GM18502 (cell line): Measurements from ENCODE around the gene MARCHF3.
A peak's percentile ranks its signal among the peaks of the same experiment; 100 is the strongest.

Source experiments
- ATAC-seq: cut with Tn5 transposase; IDR thresholded peaks from one replicate; pipeline ENCODE4 v1.9.1; 2021; ENCODE audit warnings: mild to moderate bottlenecking; ENCODE audit not compliant: unreplicated experiment, poor library complexity

The MARCHF3 gene

DNA sequence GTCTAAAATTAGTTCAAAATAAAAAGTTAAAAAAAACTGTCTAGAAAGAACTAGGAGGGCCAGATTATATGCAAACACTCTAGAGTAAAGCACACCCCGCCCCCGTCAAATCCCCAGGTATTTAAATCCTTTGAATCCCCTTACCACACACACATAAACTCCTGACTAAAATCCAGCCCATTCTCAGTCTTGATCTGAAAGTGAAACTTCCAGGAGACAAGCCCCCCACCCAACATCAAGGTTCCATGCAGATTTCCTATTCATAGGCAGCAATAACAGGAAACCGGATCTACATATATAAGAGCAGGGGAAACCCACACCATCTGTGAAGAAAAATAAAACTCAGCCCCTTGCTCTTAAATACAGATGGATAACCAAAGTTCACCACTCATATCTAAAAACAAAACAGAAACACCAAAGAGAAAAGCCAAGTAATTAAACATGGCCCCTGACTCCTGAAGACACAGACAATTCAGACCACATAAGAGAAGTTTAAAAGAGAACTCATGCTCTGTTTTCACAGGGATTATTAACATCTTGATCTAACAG lies 42.3 kb downstream of the MARCHF3 start:
- ATAC-seq, result peak; percentile 93

DNA sequence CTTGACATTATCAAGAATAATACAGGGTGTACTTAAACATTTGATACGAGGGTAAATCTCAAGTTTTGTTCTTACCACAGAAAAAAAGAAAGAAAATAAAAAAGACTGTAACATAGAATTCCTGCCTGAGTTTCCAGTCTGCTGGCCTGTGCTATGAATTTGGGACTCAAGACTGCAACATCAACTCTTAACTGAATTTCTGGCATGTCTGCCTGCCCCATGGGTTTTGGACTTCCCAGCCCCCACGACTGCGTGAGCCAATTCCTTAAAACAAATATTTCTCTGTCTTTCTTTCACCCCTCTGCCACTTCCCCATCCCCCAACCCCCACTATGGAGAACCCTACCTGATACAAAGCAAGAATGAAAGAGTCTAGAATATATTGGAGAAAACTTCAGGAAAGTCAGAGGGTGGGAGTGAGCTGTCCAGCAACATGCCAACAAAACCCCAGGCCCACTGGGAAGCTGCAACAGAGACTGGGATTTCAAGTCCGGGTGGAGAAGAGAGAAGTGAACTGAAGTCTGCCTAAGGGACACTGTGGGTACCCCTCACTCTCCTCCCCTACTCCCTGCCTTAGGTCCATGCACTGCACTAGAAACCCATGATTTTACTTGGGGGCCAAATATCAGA lies 43.0 kb downstream of the MARCHF3 start:
- peak; percentile 29 for ATAC-seq

DNA sequence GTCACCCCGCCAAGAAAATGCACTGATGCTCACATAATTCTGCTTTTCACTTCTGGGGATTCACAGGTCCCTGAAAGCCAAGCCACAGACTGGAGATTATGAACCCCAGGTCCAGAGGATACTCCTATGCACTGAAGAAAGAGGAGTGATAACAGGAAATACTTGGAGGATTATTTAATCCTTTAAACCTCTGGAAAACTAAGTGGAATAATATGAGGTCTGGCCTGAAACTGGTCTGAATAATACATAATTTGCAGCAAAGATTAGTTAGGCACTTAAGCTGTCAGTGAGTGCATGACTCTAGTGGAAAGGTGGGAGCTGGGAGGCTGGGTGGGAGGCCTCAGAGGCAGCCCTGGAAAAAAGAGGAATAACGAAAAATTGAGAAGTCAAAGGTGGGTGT lies 45.7 kb downstream of the MARCHF3 start:
- no peak for ATAC-seq

DNA sequence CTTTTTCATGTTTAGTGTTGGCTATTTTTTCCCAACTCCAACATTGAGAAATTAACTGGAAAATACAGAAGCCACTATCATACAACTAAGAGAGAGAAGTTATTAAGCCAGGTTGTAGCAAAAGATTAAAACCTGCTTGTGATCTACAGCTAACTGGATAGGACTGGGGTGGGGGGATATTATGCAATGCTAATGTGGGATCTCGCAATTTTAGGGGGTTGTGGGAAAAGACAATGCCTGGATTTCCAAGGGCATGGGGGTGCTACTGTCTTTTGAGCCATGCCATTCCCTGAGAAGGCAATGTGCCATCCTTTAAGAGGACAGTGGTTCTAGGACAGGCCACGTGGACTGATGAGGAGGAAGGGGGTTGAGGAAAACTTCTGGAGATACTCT lies 46.5 kb downstream of the MARCHF3 start:
- no peak for ATAC-seq

DNA sequence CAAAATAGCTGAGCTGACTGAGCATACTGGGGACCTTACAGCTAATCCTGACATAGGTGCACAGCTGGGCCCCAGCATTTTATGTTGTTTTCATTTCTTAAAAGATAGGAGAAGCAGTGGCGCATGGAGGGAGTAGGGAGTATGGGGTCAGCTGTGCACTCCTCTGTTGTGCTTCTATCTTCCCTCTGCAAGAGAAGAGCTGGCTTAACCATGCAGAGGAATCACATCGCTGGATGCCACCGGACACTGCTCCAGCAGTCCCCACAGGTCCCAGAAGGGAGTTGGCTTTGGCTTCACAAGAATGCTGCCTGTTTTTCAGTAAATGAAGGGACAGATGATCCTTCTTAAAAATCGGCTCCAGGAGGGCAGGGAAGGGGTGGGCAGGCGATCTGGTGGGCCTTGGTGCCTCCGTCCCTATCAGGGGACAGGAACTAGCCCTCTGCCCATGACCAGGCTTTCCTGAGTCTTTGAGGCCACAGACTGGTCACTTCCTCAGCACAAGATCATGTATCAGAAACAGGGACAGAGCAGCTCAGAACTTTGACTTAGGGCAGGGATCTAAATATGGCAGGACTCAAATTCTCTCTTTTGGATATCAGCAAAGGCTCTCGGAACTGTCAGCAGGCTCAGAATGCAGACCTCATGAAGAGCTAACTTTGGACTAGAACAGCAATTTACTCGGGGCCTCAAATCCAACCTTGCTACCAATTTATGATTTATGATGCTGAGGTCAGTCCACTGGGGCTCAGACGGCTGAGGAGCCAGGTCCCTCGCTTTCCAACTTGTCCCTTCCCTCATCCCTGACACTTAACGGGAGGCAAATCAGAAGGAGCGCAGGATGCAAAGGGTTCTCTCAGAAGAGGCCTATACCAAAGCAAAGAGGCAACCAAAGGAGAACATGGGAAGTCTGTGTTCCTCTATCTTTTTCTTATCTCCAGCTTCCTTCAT lies 47.2 kb downstream of the MARCHF3 start:
- ATAC-seq, result no peak

DNA sequence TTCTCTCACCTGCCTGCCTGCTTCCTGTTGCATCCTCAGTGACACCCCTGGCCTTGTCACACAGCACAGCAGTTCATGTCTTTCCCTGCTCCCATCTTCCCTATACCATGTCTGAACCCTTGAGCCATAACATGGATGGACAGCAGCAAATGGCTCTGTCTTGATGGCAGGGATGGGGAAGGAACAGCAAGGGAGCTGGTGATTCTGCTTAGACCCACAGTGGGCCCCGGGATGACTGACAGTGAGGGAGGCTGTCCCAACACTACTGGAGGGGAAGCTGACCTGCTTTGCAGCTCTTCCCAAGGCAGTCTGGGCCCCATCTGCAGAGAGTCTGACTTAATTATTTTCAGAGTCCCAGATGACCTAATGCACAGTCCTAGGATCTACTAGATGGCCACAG lies 48.2 kb downstream of the MARCHF3 start:
- no peak for ATAC-seq

DNA sequence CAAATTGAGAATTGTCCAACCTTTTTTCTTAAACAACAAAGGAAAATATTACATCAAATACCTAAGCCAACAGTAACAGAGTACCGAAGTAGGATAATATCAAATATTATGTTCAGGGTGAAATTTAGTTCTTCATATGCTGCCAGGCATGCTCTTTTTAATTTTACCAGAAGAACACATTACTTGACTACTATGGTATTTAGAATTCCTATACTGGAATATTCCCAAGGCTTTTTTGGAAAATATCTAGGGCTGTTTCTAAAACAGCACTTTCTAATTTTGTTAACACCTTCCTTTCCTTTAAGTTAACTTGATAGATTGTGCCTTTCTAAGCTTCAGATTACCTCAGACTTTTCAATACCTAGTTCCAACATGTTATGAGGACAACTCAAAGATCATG lies 48.7 kb downstream of the MARCHF3 start:
- no peak for ATAC-seq

DNA sequence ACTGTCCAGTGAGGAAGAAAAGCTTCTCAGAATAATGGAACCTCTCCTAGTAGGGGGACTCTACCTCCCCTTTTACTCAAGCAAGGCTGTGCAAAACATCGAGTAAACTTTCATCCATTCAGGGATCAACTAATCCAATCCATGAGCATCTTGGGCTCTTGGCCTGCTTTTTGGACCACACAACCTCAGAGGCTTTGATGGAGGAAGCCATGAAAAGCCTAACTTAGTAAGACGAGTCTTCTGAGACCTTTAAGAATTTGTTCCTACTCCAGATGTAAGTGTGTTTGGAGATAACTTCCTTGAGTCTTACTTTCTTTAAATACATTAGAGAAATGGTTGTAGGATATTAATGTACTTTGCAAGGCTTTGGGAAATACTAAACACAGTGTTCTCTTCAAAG lies 49.1 kb downstream of the MARCHF3 start:
- ATAC-seq, result no peak

DNA sequence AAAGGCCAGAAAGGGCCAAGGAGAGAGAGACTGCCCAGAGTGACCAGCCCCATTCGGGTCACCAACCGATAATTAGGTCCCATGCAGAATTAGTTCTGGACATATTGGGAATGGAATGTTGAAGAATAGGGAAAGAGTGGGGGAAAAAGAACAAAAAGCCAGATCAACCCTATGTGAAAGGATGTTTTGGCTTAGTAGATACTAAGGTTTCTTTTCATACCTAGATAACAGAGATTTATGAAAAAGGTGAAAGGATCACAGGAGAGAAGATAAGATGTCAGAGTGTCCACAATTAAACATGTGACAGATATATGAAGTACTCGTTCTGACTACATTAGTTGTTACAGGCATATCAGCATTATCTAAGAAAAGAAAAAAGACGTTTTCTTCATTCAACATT lies 52.1 kb downstream of the MARCHF3 start:
- no peak for ATAC-seq

DNA sequence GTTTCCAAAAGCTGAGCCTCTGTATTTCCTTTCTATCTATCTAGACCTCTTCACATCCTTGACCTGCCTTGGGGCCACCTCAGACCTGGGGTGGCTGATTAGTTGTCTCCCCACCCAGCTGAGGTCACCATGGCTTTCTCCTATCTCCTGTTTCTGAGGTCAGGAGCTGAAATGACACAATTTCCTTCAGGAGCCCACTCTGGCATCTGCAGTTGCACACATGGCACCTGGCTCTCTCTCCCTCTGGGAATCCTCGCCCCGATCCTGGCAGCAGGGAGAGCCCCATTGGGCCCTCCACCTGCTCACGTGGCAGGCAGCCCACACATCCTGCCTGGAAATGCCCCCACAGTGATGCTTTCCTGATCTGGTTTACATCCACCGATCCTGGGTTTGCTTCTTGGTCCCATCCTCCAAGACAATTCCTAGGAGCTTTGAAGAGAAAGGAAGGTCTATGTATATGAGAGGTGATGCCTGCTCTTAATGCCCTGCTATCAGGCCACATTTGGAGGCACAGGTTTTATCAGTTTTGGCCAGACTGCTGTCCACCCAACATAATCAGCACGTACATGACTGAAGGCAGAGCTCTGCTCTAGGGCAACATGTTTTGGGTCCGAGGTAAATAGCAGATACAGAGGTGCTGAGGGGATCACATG lies 53.7 kb downstream of the MARCHF3 start:
- ATAC-seq, result no peak

DNA sequence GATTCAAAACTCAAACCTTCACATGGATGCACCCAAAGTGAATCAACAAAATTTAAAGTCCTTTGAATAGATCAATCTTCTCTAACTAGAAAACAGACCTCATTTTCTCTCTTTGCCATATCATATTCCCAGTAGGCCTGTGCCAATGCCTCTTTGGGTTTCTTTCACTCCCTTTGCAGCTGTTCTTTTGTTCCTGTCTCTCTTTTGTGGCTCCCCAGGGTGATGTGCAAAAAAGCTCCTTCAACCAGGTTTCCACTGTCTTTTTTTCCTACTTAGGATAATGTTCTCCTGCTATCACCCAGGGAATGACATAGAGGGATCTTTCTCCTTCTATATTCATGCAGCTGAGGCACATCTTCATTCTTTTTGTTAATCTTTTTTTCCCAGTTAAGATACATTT lies 54.6 kb downstream of the MARCHF3 start:
- no peak for ATAC-seq

DNA sequence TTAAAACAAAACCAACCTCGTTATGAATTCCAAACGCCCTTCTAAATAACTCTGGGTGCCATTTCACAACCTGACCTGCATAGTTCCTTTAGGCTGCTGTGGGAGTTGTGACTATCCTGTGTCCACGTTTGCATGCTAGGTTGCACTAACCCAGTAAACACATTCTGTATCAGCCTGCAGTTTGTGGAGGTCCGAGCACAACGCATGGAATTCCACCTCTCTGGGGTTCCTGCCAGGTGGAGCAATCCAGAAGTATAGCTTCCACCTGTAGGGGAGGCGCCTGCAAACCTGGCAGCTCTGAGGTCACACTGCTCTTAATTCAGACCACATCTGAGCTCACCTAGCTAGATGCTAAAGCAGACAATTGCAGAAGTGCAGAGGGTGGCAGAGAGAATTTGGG lies 57.2 kb downstream of the MARCHF3 start:
- ATAC-seq, result no peak

DNA sequence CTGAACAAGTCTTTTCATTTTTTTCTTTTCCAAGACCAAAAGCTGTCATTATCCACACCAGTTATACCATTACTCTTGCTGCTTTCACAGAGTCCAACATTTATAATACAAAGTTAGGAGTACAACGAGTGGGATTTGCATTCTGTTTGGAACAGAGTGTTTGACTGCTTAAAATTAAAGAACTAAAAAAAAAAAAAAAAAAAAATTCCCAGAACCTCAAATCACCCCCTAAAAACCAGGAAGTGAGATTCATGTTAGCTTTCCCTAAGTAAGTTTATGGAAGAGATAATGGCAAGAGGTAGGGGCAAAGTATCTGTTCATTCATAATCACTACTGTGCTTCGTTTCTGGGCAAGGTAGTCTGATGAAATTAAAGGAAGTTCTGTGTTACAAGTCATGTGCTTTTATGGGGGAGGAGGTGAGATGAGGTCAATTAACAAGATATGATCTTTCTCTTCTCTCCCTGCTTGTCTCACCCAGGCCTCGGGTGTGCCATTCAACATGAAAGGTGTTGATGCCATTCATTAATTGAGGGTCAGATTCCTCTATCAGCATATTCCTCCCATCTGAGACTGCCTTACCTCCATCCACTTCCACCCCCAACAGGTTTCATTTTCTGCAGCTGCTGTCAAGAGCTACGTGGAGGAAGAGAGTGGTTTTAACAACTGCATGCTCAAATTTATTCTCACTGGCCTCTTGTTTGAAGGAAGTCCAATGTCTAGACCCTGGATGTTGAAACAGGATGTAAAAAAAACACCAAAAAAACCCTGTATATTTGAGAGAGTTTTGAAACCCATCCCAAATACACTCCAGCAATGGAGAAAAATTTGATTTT lies 58.1 kb downstream of the MARCHF3 start:
- peak; percentile 70 for ATAC-seq

DNA sequence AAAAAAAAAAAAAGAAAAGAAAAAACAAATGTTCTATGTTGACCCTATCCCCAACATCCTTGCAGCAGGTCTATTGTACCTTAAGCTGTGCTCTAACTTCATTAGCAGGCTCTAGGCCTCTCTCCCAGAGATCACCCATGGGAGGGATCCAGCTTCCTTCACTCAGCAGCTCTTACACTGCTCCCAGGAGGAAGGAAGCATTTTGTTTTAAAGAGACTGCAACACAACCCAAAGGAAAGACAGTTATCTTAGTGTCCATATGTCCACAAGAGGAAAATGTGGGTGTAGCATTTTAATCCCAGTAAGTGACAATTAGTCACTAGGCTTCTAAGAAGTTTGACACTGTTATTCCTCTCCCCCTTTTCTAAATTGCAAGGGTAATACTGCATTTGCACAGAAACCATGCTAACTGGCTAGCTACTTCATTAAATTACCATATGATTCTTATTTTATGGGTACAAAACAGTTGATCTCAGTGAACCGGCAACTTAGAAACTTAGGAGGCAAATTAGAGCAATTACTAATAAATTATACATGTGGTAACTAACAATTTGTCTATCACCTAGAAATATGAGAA lies 58.8 kb downstream of the MARCHF3 start:
- no peak for ATAC-seq

DNA sequence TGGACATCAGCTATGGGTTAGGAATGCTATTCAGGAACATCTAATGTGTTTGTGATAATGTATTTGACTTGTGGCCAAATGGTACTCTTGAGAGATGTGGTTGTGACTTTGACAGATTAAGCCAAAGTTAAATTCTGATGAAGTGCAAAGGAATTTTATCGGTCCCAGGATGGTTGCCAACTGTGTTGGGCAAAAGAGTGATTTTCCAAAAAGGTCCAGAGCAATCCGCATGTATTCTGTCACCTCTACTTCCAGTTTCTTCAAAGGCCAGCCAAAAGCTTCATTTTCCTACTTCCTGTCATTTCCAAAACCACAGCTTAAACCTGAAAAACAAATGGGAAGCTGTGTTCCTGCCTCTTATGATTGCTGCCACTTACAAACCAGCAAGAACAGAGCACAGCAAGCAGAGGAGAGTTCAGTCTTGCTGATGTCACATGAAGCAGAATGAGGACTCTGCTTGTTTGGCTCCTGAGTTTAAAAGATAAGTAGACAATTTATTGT lies 59.8 kb downstream of the MARCHF3 start:
- no peak for ATAC-seq

DNA sequence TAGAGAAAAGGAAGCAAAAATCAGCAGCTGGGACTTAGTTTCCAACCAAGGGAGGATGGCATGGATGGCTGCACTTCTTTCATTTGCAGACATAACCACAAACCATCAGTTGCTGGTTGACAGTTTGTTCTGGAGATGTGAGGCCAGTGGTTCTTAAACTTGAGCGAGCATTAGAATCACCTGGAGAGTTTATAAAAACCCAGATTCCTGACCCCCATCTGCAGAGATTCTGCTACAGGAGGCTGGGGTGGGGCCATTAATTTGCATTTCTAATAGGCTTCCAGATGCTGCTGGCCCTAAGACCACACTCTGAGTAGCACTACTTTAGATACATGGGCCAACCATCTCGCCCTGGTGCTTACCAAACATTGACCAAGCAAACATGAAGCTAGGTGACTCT lies 60.8 kb downstream of the MARCHF3 start:
- ATAC-seq, result peak; percentile 50

DNA sequence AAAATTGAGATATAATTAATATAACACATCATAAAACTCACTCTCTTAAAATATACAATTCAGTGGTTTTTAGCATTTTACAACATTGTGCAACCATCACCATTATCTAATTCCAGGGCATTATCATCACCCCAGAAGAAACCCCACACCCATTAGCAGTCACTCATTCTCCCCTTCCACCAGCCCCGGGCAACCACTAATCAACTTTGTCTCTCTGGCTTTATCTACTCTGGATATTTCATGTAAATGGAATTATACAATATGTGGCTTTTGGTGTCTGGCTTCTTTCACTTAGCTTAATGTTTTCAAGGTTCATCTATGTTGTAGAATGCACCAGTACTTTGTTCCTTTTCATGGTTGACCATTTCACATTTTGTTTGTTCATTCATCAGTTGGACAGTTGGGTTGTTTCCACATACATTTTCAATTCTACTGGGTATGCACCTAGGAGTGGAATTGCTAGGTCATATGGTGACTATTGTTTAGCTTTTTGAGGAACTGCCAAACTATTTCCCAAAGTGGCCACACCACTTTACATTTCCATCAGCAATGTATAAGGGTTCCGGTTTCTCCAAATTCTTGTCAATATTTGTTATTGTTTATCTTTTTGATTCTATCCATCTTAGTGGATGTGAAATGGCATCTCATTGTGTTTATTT lies 62.4 kb downstream of the MARCHF3 start:
- no peak for ATAC-seq

DNA sequence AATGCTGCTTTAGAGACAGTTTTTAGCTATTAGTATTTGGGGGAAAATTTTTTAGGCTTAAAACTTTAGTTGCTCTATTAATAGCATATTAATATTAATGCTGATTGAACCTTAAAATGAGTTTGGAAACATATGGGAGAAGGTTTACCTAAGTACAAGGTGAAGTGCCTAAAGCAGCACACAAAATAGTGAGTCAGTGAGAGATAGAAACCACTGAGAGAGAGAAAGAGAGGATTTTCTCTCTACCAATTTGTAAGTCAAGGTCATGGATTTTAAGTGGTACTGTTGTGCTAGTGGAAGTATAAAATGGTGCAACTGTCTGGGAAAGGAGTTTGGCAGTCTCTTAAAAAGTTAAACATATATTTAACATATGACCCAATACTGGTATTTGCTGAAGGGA lies 64.9 kb downstream of the MARCHF3 start:
- no peak for ATAC-seq

DNA sequence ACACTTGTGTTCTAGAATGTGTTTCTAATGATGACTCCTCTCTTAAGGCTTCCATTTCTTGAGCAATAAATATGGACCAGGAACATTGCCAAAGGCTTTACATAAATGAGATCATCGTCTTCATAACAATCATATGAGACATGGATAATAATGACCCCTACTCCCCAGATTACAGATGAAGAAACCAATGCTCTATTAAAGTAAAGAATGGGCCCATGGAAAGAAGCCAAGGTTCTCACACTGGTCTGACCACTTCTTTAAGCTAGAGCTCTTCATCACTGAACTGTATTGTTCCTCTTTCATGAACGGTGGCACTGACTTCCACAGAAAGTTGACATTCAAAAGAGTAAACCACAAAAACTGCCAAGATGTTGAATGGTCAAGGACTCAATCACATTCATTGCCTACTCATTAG lies 65.3 kb downstream of the MARCHF3 start:
- no peak for ATAC-seq
